Right renal cortex interstitium (tissue), 3 donors: ENCODE results near the gene UBA5. TPM values are rescaled to one million over a fixed set of nuclear protein-coding genes. Genes with fewer than 3 reads are reported as not detected.

Experiments used
- DNase-seq, 3 donors: peaks; one replicate each; pipeline ENCODE4 v3.0.0-alpha.2; 2013; ENCODE audit warnings: low read depth in 3 of 3, low spot score in 2 of 3
- polyA plus RNA-seq, 3 donors: library from polyadenylated mRNA; unstranded; fragments of 120-200 nt; gene quantifications; one replicate each; pipeline ENCODE4 v1.2.1, GENCODE V29; 2013; ENCODE audit not compliant: insufficient read length in 3 of 3

Gene UBA5
- polyA plus RNA-seq, 3 donors: 60.2 to 66.7 (median 64.1) TPM

- no peak for DNase-seq
These were observed 50.2 kb downstream of the UBA5 start for GRCh38 chr3:132710311-132710710.

DNA sequence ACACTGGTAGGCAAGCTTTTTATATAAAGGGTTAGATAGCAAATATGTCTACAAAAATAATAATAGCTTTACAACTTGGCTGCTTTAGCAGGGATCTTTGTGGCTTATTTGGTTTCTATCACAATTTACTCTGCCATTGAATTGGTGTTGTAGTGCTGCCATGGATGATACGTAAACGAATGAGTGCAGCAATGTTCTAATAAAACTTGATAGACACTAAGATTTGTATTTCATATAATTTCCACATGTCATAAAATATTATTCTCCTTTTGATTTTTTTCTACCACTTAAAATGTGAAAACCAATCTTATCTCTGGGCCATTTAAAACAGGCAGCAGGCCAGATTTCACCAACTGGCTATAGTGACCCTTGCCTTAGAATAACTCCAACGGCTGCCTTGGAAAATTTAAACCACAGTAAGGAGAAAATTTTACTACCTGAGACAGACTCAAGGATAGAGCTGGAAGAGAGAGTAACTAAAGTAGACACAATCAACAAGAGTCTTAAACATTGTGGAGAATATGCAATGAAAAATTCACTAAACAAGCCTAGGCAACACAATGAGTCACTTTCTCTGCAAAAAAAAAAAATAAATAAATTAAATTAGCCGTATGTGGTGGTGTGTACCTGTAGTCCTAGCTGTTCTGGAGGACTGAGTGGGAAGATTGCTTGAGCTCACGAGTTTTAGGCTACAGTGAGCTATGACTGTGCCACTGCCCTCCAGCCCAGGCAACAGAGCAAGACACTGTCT is 54.0 kb downstream of the UBA5 start:
- no peak for DNase-seq

DNA sequence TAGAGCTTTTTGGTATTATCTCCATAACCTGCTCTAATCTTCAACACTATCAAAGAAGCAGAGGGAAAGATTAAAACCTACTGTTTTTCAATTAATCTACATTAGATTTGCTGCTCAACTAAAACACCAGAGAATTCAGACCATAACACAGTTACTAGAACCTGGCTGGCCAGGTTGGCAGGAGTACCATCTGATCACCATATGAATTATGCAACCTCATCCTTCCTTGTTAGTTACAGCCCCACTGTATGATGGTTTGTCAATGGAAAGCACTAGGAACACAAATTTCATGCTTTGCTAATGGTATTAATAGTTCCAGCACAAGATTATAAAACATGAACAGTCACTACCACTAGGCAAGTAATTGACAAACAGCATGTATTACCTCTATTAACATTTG is 56.2 kb downstream of the UBA5 start:
- no peak for DNase-seq

- DNase-seq: no peak
These were observed 60.1 kb downstream of the UBA5 start for GRCh38 chr3:132720228-132720627.

DNA sequence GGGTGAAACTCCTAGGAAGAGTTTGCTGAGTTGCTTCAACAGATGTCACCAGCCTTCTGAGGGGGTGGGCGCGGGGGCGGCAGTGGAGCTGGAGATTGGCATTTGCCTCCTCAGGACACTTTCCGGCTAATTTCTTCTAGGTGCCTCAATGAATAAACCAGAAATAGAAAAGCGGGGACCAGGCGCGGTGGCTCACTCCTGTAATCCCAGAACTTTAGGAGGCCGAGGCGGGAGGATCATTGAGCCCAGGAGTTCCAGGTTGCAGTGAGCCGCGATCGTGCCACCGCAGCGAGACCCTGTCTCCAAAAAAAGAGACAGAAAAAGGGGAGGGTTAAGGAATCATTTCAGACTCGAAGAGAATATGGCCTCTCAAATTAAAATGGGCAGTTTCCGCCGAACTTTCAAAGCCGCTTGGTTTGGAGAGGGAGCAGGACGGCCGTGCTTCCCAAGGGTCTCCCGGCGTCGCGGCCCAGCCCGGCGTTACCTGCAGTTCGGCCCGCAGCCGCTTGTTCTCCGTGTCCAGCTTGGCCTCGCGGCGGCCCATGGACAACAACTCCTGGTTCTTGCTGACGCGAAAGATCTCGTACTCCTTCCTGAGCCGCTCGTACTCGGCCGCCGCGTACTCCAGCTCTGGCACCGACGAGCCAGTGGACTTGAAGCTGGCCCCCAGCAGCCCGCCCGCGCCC is 61.5 kb downstream of the UBA5 start:
- DNase-seq: peak in 1 of 3 donors; percentile 38

DNA sequence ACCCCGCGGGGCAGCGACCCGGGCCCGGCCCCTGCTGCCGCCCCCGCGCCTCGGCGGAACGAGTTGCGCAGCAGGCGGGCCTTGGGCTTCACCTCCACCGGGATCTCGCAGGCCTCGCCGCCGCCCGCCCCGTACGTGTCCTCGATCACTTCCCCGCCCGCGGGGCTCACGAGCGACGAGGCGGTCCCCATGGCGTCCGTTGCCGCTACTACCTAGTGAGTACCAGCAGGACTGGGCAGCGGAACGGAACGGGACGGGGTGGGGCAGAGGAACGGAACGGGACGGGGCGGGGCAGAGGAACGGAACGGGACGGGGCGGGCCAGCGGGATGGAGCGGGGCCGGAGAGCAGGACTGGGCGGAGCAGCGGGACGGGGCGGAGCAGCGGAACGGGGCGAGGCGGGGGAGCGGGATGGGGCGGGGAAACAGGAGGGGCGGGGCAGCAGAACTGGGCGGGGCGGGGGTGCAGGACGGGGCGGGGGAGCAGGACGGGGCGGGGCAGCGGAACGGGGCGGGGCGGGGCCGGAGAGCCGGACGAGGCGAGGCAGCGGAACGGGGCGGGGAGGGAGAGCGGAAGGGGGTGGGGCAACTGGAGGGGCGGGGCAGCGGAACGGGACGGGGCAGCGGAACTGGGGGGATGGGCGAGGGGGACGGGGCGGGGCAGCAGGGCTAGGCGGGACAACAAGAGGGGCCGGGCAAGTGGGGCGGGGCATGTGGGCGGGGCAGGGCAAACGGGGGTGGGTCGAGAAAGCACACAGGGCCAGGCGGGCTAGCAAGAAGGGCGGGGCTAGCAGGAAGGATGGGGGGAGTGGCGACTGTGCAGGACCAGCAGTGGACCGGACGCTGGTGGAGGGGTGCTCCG is 62.3 kb downstream of the UBA5 start, which contains the start of gene NPHP3:
Gene NPHP3 (minus strand): TSS at position 245 of the 859 bp plus-strand sequence. CDS start 54 bp downstream, at position 191.
- peak; percentile 73 to 93 (median 91) for DNase-seq

DNA sequence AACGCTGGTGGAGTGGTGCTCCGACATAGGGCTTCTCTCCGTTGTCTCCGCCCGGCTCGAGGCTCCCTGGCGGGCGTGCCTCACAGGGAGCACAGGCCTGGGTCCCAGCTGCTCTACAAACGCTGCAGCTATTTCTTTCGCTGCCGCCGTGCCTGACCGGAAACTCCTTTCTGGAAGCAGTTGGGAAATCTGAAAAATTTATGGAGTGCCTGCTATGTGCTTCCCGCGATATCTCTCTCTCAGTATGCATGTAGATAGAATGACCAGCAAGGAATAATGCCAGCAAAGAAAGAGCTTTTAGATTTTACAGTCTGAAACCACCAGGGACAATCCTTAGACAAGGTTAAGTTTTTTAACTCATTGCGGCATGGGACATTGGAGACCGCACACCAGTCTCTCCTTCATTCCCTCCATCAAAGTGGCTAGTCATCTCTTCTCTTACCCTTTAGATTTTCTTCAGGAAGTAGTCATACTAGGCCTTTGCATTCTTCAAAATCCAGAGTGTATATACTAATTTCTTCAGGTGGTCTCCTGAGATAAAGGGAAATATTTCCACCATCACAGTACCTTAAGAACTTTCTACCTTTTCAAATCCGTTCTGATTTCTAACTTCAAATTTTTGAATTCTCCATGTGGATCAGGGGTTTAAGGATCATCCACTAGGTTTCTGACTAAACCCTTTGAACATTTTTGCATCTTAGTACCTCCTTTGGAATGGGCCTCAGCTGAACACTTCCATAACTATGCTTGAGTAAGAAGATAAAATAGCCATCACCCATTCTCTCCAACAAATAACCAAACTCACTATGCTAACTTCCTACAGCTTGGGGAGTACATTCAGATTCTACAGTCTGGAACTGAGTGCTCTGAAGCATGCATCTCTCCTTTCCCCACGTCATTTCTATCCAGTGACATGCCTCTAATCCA is 63.2 kb downstream of the UBA5 start:
- DNase-seq: peak in 1 of 3 donors; percentile 67

DNA sequence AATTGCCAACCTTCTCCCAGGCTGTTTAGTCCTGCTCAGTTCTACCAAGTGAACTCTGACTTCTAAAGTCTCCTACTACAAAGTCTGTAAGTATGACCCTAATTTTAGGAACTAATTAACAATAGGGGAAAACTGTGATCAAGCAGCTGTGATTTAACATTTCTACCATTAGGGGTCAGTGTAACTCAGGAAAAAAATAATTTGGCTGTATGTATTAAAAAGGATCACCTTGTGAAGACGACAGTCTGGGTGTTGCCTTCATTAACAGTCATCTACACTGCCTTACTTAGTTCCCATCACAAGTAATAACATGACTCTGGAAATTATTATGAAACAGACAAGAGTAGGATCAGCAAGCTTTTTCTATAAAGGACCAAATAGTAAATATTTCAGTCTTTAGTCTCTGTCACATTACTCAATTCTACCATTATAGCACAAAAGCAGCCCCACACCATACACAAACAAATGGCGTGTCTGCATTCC is 66.3 kb downstream of the UBA5 start:
- peak in 2 of 3 donors; percentile 27 to 43 for DNase-seq

Other genes starting within 250 kb of the UBA5 start
- gene DNAJC13, start 242.8 kb upstream of the UBA5 start, polyA plus RNA-seq: 10 to 100 TPM; 49.7 to 50.7 (median 50.5) TPM
- gene ACKR4, start 63.1 kb upstream of the UBA5 start, polyA plus RNA-seq: 1 to 10 TPM; 1.0 to 2.2 (median 1.7) TPM
- gene ACAD11, start 520 bp upstream of the UBA5 start, polyA plus RNA-seq: 10 to 100 TPM; 30.9 to 46.6 (median 33.8) TPM
- 10 to 100 TPM; 29.9 to 37.9 (median 36.2) TPM for gene NPHP3, start 62.1 kb downstream of the UBA5 start, polyA plus RNA-seq